ENCODE results near the gene LDHD.

- no peak for TF ChIP-seq EZH2 (IDR thresholded peaks at IDR 0.05; ENCODE audit: borderline replicate concordance, low read length)
- no peak for TF ChIP-seq CTCF (conservative IDR thresholded peaks at IDR 0.05 in 1 of 2, IDR thresholded peaks at IDR 0.05 in 1 of 2; ENCODE audit: extremely low read depth in 1 of 2, insufficient read depth in 1 of 2, low read depth in 1 of 2, low read length in 2 of 2)
Observed at GRCh38 chr16:75097941-75098901, 18.4 kb downstream of the LDHD start.

Measured in mammary epithelial cell (primary cell).